ENCODE measurements around the gene TRUB1.

Gene TRUB1

DNA sequence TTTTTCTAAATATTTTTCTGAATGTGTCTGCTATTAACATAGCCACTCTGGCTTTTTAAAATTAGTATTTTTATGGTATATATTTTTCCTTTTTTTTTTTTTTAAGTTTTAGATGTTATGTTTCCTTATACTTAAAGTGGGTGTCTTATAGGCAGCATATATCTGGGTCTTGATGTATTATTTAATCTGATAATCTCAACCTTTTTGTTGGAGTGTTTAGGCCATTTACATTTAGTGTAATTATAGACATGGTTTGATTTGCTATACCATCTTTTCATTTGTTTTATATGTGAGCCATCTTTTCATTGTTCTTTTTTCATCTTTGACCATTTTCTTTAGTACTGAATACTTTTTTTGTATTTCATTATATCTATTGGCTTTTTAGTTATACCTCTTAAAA lies 45.0 kb downstream of the TRUB1 start:
- no peak for DNase-seq

DNA sequence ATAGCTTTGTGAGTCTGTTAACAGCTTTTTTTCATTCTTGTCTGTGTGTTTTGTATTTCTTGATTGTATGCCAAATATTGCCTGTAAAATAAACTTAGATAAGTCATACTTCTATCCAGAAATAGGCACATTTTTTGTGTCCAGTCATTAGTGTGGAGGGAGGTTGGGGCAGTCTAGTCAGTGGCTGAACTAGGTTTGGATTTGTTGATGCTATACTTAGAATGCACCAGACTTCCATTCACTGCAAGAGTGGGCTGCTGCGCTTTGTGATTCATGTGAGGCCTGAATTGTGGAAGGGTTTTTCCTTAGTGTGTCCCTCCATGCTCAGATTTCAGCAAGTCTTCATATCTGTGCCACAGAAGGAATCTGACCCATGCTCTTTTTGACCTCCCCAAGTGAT lies 50.0 kb downstream of the TRUB1 start:
- DNase-seq, result no peak

DNA sequence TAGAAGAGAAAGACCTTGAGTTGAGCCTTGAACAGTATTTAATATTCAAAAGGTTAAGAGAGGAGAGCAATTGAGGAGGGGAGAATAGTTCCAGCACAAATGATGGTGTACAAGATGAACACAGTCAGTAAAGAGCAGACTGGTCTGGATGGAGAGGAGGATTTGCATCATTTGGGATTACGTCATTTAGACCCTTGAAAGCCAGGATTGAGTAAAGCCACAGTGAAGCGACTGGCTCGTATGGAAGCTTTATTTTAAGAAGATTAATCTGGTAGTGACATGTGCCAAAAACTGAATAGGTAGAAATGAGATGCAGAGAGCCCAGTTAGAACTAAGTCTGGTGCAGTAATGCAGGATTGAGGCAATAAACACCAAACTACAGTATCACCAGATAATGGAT lies 52.6 kb downstream of the TRUB1 start:
- DNase-seq, result no peak

DNA sequence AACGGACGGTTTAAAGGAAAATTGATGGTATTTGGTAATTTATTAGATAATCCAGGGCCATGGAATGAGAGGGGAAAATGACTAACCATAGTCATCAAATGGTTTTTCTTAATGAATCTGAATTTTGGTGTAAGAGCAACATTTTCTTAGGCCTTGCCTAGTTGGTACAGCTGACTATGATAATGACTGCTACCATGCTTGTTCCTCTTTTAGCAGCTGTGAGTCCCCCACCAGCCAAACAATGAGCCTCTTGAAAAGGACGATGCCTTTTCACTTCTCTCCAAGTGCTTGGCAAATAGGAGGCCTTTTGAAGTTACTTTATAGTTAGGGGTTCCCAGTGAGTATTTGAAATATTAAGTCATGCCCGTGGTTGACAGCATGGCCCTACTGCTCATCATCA lies 53.0 kb downstream of the TRUB1 start:
- no peak for DNase-seq

DNA sequence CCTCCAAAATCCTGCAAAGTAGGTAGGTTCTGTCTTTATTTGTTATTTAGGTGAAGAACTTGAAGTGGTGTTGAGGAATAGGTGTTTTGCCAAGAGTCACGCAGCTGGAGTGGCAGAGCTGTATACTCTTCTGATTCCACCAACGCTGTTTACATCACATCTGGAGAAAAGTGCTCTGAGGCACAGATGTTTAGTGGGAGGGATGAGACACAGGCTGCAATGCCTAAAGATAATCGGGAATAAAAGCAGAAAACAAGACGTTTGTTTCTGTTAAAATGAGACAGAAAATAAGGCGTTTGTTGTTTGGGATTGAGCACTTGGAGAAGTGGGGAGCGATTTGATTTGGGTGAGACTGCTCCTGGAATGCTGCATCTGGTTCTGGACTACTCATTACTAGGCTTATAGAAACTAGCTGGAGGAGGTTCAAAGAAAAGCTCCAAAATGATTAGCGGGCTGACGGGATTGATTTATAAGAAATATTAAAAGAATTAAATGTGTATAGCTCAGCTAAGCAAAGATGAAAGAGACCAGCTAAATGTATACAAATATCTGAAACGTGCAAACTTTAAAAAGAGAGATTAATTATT lies 54.3 kb downstream of the TRUB1 start:
- DNase-seq, result no peak

DNA sequence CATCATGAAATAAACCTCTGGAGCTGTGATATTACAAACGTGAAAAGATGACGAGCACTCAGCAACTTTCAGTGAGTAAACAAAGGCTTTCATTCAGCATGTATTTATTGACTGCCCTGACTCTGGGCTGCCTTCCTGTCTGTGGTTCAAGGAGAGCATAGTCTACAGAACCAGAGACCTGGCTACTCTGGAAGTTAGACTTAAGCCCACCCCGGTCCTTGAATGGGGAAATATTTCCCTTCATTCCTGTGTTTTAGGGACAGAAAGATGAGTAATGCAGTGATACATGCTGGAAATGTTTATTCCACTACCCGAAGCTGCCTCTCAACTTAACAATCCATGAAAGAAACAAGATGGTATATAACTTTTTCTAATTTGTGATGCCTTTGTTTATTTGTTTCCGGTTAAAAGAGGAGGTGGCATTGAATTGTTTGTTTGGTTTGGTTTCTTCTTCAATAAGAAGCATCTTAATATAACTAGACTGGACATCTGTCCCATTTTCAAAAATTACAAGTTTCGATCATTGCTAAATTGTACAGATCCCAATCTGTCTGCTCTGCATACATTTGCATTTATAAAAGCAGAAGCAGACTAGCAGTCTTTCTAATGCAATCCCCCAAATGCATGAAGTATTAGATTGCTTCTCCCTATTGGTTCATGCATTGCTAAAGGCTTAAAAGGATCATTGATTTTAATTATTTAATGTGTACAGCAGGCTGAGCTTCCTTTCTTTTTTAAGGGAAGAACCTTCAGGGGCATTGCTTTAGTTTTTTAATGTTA lies 57.7 kb downstream of the TRUB1 start:
- no peak for DNase-seq

DNA sequence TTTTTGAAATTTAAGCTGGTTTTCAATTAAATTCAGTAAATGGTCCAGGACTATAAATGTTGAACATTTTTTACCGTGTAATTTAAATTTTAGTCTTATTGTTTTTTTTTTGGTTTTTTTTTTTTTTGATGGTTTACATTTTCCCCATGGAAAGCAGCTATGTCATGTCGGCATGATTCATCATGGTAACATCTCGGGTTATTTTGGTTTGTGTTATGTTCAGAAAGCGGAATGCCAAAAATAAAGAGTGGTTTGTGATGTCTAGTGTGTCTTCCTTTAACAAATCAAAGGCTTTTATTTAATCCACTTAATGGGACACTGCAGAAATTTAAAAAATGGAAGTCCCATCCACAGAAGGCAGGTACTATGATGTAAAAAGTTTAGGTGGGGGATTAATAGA lies 58.5 kb downstream of the TRUB1 start:
- no peak for DNase-seq

DNA sequence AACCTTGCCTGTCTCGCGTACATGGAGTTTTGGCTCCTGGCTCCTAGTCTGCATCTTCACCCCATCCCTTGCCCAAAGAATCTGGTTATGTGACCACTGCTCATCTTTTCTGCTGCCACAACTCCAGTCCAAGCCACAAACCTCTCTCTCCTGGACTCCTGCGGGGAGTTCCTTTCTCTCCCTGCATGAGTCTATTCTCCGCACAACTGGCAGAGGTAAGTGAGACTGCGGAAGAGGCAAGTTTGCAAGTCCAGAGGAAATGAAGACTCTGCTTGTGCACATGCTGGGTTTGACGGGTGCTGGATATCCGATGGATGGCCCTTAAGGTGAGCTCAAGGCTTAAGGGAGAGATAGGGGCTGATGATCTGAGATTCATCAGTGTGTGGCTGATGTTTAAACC lies 61.0 kb downstream of the TRUB1 start:
- DNase-seq, result no peak

DNA sequence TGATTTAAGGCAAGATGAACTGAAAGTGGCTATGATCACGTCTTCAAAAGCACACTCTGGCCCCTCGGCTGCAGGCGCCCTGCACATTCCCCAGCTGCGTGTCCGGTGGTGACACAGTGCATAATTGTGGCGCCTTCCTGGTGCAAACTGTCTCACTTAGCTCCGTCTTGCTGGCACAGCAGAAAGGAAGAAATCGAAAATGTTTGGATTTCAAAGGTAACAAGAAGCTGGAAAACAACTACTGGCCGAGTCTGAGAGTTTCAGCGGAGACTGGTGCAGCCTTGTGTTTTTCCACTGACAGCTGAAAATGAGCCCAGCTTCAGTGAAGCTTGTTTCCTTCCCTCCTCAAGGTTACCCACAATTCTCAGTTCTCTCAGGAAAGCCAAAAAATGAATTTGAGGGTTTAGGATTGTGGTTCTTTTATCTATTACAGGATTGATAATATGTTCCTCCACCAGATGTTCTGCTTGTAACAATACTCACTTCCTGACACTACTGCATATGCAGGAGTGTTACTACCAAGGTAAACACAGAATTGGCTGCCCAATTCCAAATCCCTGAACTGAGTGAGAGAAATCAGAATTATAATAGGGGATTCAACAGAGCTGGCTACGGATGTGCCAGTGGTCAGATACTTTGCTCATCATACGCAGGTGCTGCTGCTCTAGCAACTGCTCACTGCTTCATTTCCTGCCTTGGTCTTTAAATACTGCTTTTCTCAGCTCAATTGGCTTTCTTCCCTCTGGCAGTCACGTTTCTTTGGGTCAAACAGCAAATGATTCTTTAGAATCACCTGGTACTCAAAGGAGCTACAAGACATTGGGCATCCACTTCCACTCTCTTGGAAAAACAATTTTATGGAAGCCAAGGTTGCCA lies 63.7 kb downstream of the TRUB1 start:
- no peak for DNase-seq

DNA sequence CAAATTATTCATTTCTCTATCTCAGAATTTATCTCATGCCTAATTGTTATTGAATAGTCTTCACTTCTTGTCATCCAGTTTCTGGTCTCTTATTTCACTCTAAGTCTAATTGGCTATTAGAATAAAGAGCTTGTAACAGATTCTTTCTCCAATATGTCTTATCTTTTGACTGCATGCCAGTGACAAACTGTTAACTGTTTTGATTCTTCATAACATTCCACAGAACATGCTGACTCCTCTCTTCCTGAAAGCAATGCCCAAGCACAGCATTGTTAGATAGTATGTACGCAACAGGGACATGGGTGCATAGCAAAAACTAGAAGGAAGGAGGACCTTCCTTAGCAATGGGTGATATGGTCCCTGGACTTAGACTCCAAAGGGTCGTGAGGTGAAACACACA lies 65.4 kb downstream of the TRUB1 start:
- no peak for DNase-seq

DNA sequence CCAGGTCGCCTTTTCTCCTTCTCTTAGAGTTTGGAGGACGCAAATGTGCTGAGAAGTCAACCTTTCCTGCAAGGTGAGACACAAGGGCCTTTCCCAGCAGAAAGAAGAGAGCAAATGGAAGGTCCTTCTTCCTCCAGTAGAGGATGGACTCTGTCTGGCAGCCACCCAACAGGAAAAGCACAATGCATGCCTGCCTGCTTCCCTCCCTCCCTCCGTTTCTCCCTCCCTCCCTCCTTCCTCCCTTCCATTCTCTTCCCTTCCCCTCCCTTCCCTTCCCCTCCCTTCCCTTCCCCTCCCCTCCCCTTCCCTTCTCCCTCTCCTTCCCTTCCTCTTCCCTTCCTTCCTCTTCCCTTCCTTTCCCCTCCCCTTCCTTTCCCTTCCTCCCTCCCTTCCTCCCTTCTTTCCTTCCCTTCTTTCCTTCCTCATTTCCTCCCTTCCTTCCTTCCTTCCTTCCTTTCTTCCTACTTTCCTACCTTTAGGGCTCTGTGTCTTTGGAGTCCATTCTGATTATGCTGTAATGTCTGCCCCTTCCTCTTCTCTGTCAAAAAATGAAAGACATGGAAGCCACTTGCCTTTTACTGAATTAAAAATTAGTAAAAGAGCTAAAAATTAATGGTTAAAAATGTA lies 66.4 kb downstream of the TRUB1 start:
- no peak for DNase-seq

DNA sequence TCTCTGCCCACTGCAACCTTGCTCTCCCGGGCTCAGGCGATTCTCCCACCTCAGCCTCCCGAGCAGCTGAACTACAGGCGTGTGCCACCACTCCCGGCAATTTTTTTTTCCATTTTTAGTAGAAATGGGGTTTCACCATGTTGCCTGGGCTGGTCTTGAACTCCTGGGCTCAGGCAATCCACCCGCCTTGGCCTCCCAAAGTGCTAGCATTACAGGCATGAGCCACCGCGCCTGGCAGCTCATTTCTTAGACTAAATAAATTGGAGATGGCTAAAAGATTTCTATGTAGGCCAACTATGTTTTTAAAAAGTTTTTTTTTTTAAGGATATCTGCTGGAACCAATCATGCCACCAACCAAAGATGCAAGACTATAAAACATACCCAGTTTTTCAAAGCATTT lies 67.8 kb downstream of the TRUB1 start:
- DNase-seq, result no peak

DNA sequence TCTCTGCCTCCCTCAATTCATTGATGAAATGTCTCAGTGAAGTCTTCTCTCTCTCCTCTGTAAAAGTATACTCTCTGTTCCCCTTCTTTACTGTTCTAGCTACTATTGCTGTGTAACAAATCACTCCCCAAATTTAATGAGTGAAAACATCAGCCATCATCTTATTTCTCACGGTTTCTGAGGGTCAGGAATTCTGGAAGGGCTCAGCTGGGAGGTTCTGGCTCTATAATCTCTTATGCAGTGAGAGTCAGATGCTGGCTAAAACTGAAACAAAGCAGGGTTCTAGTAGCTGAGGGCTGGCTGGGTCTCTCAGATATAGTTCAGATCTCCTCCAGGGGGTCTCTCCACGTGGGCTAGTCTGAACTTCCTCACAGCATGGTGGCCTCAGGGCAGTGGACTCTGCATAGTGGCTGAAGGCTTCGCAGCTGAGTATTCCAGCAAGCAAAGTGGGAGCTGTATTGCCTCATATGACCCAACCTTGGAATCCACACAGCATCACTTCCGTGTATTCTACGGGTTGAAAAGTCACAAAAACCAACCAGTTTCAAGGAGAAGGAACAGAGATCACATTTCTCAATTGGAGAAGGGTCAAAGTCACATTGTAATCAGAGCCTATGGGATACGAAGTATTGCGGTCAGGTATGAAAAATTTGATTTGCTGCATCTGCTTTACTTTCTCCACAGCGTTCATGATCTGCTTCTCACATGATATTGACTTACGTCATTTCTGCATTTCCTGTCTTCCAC lies 80.4 kb downstream of the TRUB1 start:
- no peak for DNase-seq

DNA sequence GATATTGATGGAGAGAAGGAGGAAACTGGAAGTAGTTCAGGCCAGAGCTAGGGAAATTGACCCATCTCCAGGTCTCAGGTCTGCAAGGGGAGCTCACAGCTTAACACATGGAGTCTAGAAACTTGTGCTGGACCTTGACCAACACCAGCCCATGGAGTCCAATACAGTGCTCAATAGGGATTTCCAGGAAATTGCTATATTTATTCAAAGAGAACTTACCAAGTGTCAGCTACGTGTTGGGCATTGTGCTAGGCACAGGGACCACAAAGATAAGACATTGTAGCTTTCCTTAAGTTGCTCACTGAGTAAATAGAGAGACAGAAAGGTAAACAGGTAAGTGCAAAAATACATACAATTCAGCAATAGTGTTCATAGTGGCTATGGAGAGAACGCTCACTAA lies 82.5 kb downstream of the TRUB1 start:
- no peak for DNase-seq

DNA sequence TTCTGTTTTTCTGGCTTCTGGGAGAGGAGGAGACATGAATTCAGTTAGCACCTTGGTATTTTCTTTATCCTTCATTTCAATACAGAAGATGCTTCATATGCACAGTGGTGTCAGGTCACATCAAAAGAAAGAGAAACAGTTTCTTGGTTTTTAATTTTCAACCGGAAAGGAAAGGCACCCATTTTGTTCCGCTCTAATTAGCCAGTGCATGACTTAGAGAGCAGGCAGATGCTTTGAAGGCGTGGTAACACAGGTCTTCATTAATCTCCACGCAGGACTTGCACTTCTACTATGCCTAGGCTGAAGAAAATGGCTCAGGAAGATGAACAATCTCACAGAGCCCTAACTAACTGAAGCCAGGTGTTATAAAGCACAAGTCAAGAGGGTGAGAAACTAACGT lies 84.7 kb downstream of the TRUB1 start:
- no peak for DNase-seq

DNA sequence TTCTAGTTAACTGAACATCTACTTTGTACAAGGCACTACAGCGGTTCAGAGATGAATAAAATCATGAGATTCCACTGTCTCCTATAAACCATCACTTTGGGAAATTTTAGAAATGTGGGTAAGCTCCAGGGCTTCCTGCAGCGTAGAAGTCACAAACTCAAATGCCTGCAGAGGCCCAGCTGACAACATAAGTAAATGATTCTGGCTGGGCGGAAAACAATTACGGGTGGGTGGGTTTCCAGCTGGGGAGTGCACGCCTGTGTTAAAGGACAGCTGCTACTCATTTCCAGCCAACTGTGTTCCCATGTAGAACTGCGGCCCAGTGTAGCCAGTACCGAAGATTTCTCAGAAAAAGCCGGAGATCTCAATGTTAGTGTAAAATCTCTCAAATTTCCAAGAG lies 85.7 kb downstream of the TRUB1 start:
- no peak for DNase-seq

DNA sequence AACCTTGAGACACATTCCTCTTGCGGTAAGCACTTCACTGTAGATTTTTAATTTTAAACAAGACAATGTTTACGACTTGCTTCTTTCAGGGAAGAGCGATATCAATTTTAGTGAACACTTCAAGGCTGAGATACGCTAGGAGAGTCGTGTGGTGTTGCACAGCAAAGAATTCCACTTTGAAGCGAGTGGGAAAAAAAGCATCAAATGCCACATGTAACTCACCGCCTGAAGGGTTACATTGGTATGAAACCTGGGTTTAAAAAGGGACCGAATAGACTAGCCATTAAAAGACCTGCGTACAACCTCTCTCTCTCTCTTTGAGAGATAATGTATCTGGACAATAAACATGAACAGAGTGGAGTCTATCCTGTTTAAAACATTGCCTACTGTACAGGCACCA lies 86.4 kb downstream of the TRUB1 start:
- no peak for DNase-seq

DNA sequence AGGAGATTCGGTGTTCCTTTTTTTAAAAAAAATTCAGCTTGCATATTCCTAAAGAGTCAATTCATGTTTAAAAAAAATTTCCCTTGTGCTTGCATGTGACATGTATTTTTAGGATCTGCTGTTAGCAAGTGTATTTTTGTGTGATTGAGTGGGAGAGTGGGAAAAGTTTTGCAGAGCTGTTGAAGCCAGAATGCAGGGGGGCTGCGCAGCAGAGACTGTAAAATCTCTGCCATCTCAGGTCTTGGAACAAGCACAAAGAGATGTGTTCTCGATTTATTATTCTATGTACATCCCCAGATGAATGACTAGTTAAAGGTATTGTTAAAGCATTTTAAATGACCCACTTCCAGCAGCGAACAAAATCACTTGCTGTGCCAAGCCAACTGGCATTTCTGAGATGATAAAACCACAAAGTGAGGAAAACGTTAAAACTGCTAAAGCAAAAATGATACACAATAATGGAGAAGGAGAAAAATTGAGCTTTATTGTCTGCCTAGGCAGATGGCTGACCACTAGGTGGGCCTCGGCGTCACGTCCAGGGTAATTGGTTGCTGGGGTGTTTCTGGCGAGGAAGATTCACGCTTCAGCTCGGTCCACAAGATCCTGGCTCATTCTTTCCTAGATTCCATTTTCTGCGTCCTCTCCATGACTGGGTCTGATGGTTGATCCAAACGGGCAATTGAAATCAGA lies 88.2 kb downstream of the TRUB1 start:
- DNase-seq, result peak; percentile 19 to 57

DNA sequence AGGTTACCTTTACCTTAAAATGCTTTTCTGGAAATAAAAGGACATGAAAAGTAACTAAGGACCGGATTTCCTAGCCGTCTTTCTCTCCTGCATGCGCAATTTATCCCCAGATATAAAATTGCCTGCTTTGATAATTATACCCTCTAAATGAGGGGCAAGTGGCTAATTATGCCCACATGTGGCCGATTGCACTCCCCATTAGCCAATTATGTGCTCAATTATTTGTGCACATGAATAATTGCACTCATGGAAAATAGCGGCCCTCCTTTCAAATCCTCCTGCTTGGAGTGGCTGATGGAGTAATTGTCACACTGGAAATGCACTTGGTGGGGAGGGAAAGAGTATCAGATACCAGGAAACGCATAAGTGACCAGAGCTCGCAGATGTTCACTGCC lies 88.7 kb downstream of the TRUB1 start:
- peak; percentile 44 to 49 for DNase-seq
